Astrocyte (in vitro differentiated cells and primary cell): ENCODE measurements around the gene WNT5B.

ENCODE experiments used
- EZH2 ChIP-seq: IDR thresholded peaks from 2 replicates; pipeline ENCODE4 v1.6.1; 2012; ENCODE audit warnings: mild to moderate bottlenecking, low read length, inconsistent platforms; ENCODE audit not compliant: insufficient read depth
- TF ChIP-seq, protein P1 (sequence below): IDR thresholded peaks from 2 replicates; pipeline ENCODE4 v1.5.1; 2011; ENCODE audit warnings: low read depth, mild to moderate bottlenecking, inconsistent platforms, low read length, moderate library complexity; ENCODE audit not compliant: insufficient read depth

DNA sequence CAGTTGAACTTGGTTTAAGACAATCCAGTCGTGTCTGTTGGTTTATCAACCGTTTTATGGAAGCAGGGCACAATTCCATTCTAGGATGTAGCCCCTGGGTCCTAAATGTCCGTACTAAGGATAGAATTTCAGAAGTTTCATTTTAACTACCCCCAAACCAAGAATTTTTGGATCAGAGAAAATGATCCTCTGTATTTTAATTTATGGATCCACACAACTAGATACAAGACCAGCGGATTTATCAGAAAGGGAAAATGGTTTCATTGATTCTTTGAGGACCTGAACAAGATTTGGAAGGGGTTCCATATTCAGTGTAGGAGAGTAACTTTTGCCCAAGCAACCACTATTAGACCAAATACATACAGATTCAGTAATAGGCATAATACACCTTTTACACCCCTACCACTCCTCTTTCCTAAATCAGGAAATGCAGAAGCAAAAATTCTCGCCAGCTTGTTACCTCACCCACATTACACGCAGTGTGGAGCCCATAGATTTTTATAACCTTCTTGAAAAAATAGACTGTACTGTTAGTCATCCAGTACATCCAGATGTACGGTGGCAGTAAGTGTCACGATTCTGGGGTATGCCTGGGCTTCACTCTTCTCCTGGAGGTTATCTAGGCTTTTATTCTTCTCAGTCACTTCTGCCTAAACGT is 33.2 kb upstream of the WNT5B start:
- TF ChIP-seq, protein P1, sequence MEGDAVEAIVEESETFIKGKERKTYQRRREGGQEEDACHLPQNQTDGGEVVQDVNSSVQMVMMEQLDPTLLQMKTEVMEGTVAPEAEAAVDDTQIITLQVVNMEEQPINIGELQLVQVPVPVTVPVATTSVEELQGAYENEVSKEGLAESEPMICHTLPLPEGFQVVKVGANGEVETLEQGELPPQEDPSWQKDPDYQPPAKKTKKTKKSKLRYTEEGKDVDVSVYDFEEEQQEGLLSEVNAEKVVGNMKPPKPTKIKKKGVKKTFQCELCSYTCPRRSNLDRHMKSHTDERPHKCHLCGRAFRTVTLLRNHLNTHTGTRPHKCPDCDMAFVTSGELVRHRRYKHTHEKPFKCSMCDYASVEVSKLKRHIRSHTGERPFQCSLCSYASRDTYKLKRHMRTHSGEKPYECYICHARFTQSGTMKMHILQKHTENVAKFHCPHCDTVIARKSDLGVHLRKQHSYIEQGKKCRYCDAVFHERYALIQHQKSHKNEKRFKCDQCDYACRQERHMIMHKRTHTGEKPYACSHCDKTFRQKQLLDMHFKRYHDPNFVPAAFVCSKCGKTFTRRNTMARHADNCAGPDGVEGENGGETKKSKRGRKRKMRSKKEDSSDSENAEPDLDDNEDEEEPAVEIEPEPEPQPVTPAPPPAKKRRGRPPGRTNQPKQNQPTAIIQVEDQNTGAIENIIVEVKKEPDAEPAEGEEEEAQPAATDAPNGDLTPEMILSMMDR, result no peak
- TF ChIP-seq EZH2, result no peak
